Calu3 (cell line): ENCODE results near the gene CYP2W1. TPM values are rescaled to one million over a fixed set of nuclear protein-coding genes. Genes with fewer than 3 reads are reported as not detected.
A peak's percentile ranks its signal among the peaks of the same experiment; 100 is the strongest.

Experiments used
- BruUV-seq: library from RNA; stranded (reverse); fragments of 400-500 nt; replicated peaks from 2 replicates; lab custom pipeline; 2021; lab: Mats Ljungman, UMichigan
- CTCF ChIA-PET: fragments of 300-600 bp; sonication (Branson Sonifier 250); formaldehyde crosslinking; loops from one replicate; lab custom pipeline; 2022; ENCODE audit warnings: antibody characterized with exemption; lab: Charles Lee
- DNase-seq: peaks from one replicate; pipeline ENCODE4 v3.0.0; 2022
- H3K27ac Mint-ChIP-seq: one replicate; pipeline ENCODE4 v1.8.0; 2022; ENCODE audit warnings: mixed read lengths; ENCODE audit not compliant: unreplicated experiment
- H3K27me3 Mint-ChIP-seq: one replicate; pipeline ENCODE4 v1.8.0; 2022; ENCODE audit warnings: mixed read lengths; ENCODE audit not compliant: unreplicated experiment
- H3K36me3 Mint-ChIP-seq: one replicate; pipeline ENCODE4 v1.8.0; 2022; ENCODE audit warnings: mild to moderate bottlenecking, moderate library complexity, mixed read lengths; ENCODE audit not compliant: insufficient read depth, unreplicated experiment
- H3K4me1 Mint-ChIP-seq: one replicate; pipeline ENCODE4 v1.8.0; 2022; ENCODE audit warnings: mild to moderate bottlenecking, low read depth, mixed read lengths; ENCODE audit not compliant: unreplicated experiment
- H3K4me3 Mint-ChIP-seq: one replicate; pipeline ENCODE4 v1.8.0; 2022; ENCODE audit warnings: mild to moderate bottlenecking, low read depth, moderate library complexity, mixed read lengths; ENCODE audit not compliant: unreplicated experiment
- H3K9me3 Mint-ChIP-seq: one replicate; pipeline ENCODE4 v1.8.0; 2022; ENCODE audit warnings: low read depth, mixed read lengths; ENCODE audit not compliant: unreplicated experiment
- intact Hi-C: fragments of 100-400 bp; cut with micrococcal nuclease; formaldehyde crosslinking; loops from one replicate; pipeline ENCODE4 v1.10.0; 2022; ENCODE audit not compliant: unreplicated experiment
- total RNA-seq: library from RNA; stranded (reverse); gene quantifications from 2 replicates; pipeline ENCODE4 v1.2.3, GENCODE V29; 2022
- TF ChIP-seq, protein P1 (sequence below): fragments of 200-600 bp; IDR thresholded peaks from one replicate; pipeline ENCODE4 v1.8.0; 2022; ENCODE audit warnings: antibody characterized with exemption; ENCODE audit not compliant: unreplicated experiment

CYP2W1 gene
- total RNA-seq, 1 experiment from 2014 or later: 0.71 TPM

GRCh38 chr7:967361-968082 lies 15.5 kb upstream of the CYP2W1 start:
- Mint-ChIP-seq H3K27ac (no peak overlapping the region), H3K27me3 (no peaks in the 10 kb centered on the region), H3K36me3 (peaks cover 98% of the 10 kb centered on the region), H3K4me3 (no peak overlapping the region), H3K9me3 (no peaks in the 10 kb centered on the region), H3K4me1 (peaks cover 25% of the 10 kb centered on the region)
- no TSS peak for BruUV-seq
- no peak for DNase-seq
- CTCF ChIA-PET: interaction anchor here (2.0 kb wide), 1 partner anchor 10 kb away, joined by 7 read pairs; no protein-coding TSS in a partner anchor
- TF ChIP-seq, protein P1, sequence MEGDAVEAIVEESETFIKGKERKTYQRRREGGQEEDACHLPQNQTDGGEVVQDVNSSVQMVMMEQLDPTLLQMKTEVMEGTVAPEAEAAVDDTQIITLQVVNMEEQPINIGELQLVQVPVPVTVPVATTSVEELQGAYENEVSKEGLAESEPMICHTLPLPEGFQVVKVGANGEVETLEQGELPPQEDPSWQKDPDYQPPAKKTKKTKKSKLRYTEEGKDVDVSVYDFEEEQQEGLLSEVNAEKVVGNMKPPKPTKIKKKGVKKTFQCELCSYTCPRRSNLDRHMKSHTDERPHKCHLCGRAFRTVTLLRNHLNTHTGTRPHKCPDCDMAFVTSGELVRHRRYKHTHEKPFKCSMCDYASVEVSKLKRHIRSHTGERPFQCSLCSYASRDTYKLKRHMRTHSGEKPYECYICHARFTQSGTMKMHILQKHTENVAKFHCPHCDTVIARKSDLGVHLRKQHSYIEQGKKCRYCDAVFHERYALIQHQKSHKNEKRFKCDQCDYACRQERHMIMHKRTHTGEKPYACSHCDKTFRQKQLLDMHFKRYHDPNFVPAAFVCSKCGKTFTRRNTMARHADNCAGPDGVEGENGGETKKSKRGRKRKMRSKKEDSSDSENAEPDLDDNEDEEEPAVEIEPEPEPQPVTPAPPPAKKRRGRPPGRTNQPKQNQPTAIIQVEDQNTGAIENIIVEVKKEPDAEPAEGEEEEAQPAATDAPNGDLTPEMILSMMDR: no peak
- intact Hi-C loops: no loop called here

GRCh38 chr7:968205-969105 lies 14.5 kb upstream of the CYP2W1 start:
- Mint-ChIP-seq H3K4me1 (peaks cover 29% of the 10 kb centered on the region), H3K27me3 (no peaks in the 10 kb centered on the region)

GRCh38 chr7:969403-969802 lies 13.6 kb upstream of the CYP2W1 start:
- CTCF ChIA-PET: no interaction called here
- TF ChIP-seq, protein P1: no peak
- Mint-ChIP-seq H3K36me3 (peaks cover 99% of the 10 kb centered on the region), H3K4me1 (peaks cover 29% of the 10 kb centered on the region), H3K27me3 (no peaks in the 10 kb centered on the region), H3K4me3 (no peak overlapping the region), H3K27ac (no peak overlapping the region), H3K9me3 (no peaks in the 10 kb centered on the region)
- DNase-seq: no peak
- BruUV-seq: no TSS peak
- intact Hi-C loops: no loop called here

More at GRCh38 chr7:968205-969105, 14.5 kb upstream of the CYP2W1 start:
- Mint-ChIP-seq H3K9me3 (no peaks in the 10 kb centered on the region), H3K27ac (no peak overlapping the region), H3K36me3 (peaks cover 98% of the 10 kb centered on the region), H3K4me3 (no peak overlapping the region)
- intact Hi-C loops: no loop called here
- CTCF ChIA-PET: no interaction called here
- BruUV-seq: no TSS peak
- DNase-seq: no peak
- TF ChIP-seq, protein P1: no peak

GRCh38 chr7:970744-971143 lies 12.2 kb upstream of the CYP2W1 start:
- Mint-ChIP-seq H3K4me1 (peaks cover 21% of the 10 kb centered on the region), H3K9me3 (no peaks in the 10 kb centered on the region), H3K36me3 (peaks cover 99% of the 10 kb centered on the region), H3K4me3 (no peak overlapping the region), H3K27me3 (no peaks in the 10 kb centered on the region), H3K27ac (peak overlapping the region; percentile 22)
- no peak for DNase-seq
- TF ChIP-seq, protein P1: no peak
- intact Hi-C loops: no loop called here
- CTCF ChIA-PET: no interaction called here
- no TSS peak for BruUV-seq
